Type B pancreatic cell (in vitro differentiated cells): ENCODE measurements around the gene TOM1L1. TPM values are rescaled to one million over a fixed set of nuclear protein-coding genes. Genes with fewer than 3 reads are reported as not detected.
A peak's percentile ranks its signal among the peaks of the same experiment; 100 is the strongest.

Experiments used
- DNase-seq: peaks from one replicate; pipeline ENCODE4 v3.0.0; 2021; ENCODE audit warnings: mixed read lengths; ENCODE audit not compliant: unreplicated experiment; ENCODE audit errors: extremely low spot score
- H3K27ac Mint-ChIP-seq: 2 replicates; pipeline ENCODE4 v1.8.0; 2021; ENCODE audit warnings: mild to moderate bottlenecking, mixed read lengths
- H3K27me3 Mint-ChIP-seq: 2 replicates; pipeline ENCODE4 v1.8.0; 2021; ENCODE audit warnings: mixed read lengths
- H3K36me3 Mint-ChIP-seq: 2 replicates; pipeline ENCODE4 v1.8.0; 2021; ENCODE audit warnings: mixed read lengths
- H3K4me1 Mint-ChIP-seq: one replicate; pipeline ENCODE4 v1.8.0; 2021; ENCODE audit warnings: mixed read lengths; ENCODE audit not compliant: unreplicated experiment
- H3K4me3 Mint-ChIP-seq: 2 replicates; pipeline ENCODE4 v1.8.0; 2021; ENCODE audit warnings: mild to moderate bottlenecking, mixed read lengths
- H3K9me3 Mint-ChIP-seq: 2 replicates; pipeline ENCODE4 v1.8.0; 2021; ENCODE audit warnings: mixed read lengths
- total RNA-seq: library from RNA; stranded (reverse); gene quantifications from 2 replicates; pipeline ENCODE4 v1.2.1, GENCODE V29; 2021; ENCODE audit warnings: low replicate concordance
- TF ChIP-seq, protein P1 (sequence below): fragments of 200-600 bp; sonication (generic); conservative IDR thresholded peaks from 2 replicates; pipeline ENCODE4 v1.5.0; 2021; ENCODE audit warnings: antibody characterized with exemption, mild to moderate bottlenecking

TOM1L1 gene
- total RNA-seq, 1 donor from 2014 or later: 46.7 TPM

DNA sequence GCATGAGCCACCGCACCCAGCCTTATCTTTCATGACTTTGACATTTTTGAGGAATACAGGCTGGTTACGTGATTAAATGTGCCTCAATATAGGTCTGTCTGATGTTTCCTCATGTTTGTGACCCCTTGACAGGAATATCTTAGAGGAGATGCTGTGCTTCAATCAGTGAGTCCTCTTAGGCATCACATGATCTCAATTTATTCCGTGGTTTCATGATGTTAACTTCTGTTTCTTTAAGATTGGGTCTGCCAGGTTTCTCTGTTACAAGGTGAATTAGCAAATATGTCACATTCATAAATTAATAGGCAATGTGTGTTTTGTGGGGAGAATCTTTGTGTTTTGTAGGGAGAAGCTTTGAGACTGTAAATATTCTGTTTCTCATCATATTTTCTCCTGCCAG, 71.2 kb downstream of the TOM1L1 start:
- no peak for DNase-seq
- peaks cover 18% of the 10 kb centered on the region for H3K36me3 Mint-ChIP-seq
- peak overlapping the region; percentile 10 for H3K27ac Mint-ChIP-seq
- TF ChIP-seq, protein P1, sequence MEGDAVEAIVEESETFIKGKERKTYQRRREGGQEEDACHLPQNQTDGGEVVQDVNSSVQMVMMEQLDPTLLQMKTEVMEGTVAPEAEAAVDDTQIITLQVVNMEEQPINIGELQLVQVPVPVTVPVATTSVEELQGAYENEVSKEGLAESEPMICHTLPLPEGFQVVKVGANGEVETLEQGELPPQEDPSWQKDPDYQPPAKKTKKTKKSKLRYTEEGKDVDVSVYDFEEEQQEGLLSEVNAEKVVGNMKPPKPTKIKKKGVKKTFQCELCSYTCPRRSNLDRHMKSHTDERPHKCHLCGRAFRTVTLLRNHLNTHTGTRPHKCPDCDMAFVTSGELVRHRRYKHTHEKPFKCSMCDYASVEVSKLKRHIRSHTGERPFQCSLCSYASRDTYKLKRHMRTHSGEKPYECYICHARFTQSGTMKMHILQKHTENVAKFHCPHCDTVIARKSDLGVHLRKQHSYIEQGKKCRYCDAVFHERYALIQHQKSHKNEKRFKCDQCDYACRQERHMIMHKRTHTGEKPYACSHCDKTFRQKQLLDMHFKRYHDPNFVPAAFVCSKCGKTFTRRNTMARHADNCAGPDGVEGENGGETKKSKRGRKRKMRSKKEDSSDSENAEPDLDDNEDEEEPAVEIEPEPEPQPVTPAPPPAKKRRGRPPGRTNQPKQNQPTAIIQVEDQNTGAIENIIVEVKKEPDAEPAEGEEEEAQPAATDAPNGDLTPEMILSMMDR: no peak
- H3K4me1 Mint-ChIP-seq: peaks cover 19% of the 10 kb centered on the region
- H3K9me3 Mint-ChIP-seq: no peaks in the 10 kb centered on the region
- no peaks in the 10 kb centered on the region for H3K27me3 Mint-ChIP-seq
- H3K4me3 Mint-ChIP-seq: no peak overlapping the region

- H3K27me3 Mint-ChIP-seq: no peaks in the 10 kb centered on the region
- peaks cover 16% of the 10 kb centered on the region for H3K4me1 Mint-ChIP-seq
- TF ChIP-seq, protein P1: no peak
These were observed 71.9 kb downstream of the TOM1L1 start for GRCh38 chr17:54972406-54973138.

GRCh38 chr17:54974759-54975158, 74.1 kb downstream of the TOM1L1 start:
- no peak for DNase-seq
- Mint-ChIP-seq H3K4me1 (peaks cover 16% of the 10 kb centered on the region), H3K36me3 (peaks cover 25% of the 10 kb centered on the region), H3K4me3 (no peak overlapping the region), H3K27ac (no peak overlapping the region), H3K9me3 (no peaks in the 10 kb centered on the region), H3K27me3 (no peaks in the 10 kb centered on the region)
- TF ChIP-seq, protein P1: no peak

More at GRCh38 chr17:54972406-54973138, 71.9 kb downstream of the TOM1L1 start:
- Mint-ChIP-seq H3K4me3 (no peak overlapping the region), H3K27ac (no peak overlapping the region), H3K36me3 (peaks cover 19% of the 10 kb centered on the region), H3K9me3 (no peaks in the 10 kb centered on the region)
- no peak for DNase-seq

DNA sequence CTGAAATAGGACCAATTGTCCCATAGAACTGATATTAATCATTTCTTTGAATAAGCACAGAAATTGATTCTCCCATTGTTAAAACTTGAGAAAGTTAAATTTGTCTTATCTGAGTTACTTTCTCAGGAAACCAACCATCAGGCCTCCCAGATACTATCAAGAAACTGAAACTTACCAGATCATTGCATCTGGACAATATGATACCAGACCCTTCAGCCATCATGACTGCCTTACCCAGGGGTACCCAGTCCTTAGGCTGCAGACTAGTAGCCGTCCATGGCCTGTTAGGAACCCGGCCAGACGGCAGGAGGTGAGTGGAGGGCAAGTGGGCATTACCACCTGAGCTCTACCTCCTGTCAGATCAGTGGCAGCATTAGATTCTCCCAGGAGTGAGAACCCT, 75.7 kb downstream of the TOM1L1 start:
- Mint-ChIP-seq H3K36me3 (peaks cover 28% of the 10 kb centered on the region), H3K4me3 (no peak overlapping the region), H3K9me3 (no peaks in the 10 kb centered on the region), H3K27ac (no peak overlapping the region), H3K27me3 (no peaks in the 10 kb centered on the region), H3K4me1 (peaks cover 13% of the 10 kb centered on the region)
- TF ChIP-seq, protein P1: no peak
- DNase-seq: no peak

DNA sequence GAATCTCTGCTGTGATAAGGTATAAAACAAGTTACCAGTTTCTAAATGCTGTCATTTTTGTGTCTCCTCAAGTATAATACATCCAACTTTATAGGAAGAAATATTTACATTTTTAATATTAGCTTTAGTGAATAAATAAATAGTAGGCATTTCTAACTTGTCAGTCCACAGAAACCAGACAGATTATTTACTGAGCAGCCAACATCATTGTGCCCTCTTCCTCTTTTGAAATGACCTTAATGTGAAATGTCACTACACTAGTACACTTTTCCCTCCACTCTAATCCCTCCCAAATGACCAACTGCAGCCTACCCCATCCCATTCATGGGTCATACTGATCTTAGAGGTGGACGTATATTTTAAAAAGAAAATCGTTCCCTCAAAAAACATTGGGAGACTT, 77.1 kb downstream of the TOM1L1 start:
- DNase-seq: no peak
- TF ChIP-seq, protein P1: no peak
- no peaks in the 10 kb centered on the region for H3K27me3 Mint-ChIP-seq
- H3K4me1 Mint-ChIP-seq: peaks cover 9% of the 10 kb centered on the region
- no peaks in the 10 kb centered on the region for H3K9me3 Mint-ChIP-seq
- no peak overlapping the region for H3K4me3 Mint-ChIP-seq
- H3K36me3 Mint-ChIP-seq: peaks cover 32% of the 10 kb centered on the region
- no peak overlapping the region for H3K27ac Mint-ChIP-seq
